ENCODE measurements around the gene MYO6. TPM values are rescaled to one million over a fixed set of nuclear protein-coding genes. Genes with fewer than 3 reads are reported as not detected.

Gene MYO6
- polyA plus RNA-seq, 1 donor (not counting 4 experiments of a cell fraction or from before 2014, with no cell fraction given): 24.5 TPM

DNA sequence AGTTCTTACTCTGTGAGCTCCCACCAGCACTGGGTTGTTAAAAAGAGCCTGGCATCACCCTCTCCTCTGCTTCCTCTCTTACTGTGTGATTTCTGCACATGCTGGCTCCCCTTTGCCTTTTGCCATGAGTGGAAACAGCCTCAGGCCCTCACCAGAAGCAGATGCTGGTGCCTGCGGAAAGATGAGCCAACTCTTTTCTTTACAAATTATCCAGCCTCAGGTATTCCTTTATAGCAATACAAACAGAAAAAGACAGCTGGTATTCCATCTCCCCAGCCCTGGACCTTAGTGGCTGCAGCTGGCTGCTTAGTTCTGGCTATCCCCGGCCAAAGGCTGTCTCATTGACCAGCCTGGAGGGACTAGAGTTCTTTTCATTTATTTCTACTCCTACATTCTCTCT is 194.3 kb downstream of the MYO6 start:
- Histone ChIP-seq H4K20me1 (ENCODE audit: control insufficient read depth, extremely low read depth, insufficient read depth, low read length) (no peaks in the 10 kb centered on the region), H3K4me1 (ENCODE audit: control insufficient read depth, extremely low read depth, insufficient read depth, low read length) (no peaks in the 10 kb centered on the region), H2AFZ (ENCODE audit: control insufficient read depth, low read length) (no peak overlapping the region), H3K36me3 (ENCODE audit: control insufficient read depth in 2 of 2, extremely low read depth in 1 of 2, insufficient read depth in 2 of 2, low read length in 2 of 2) (no peaks in the 10 kb centered on the region), H3K79me2 (ENCODE audit: control insufficient read depth, insufficient read depth, low read length) (no peaks in the 10 kb centered on the region), H3K4me3 (ENCODE audit: control insufficient read depth in 2 of 3, extremely low read depth in 1 of 3, insufficient read depth in 2 of 3, low read depth in 1 of 3, low read length in 3 of 3) (no peak overlapping the region), H3K4me2 (ENCODE audit: control insufficient read depth, extremely low read depth, insufficient read depth, low read depth, low read length) (no peak overlapping the region), H3K27ac (ENCODE audit: control insufficient read depth, insufficient read depth, low read length) (no peak overlapping the region), H3K9ac (ENCODE audit: control insufficient read depth, extremely low read depth, insufficient read depth, low read length) (no peak overlapping the region), H3K9me3 (ENCODE audit: control insufficient read depth, low read depth, low read length) (no peaks in the 10 kb centered on the region), H3K27me3 (ENCODE audit: control insufficient read depth, extremely low read depth, insufficient read depth, low read length) (no peaks in the 10 kb centered on the region), H3K9me1 (ENCODE audit: control insufficient read depth, extremely low read depth, insufficient read depth, low read length) (no peaks in the 10 kb centered on the region)
- dilution Hi-C loops (cut with MboI; ENCODE audit: extremely low pct_ligation_motif_present, low sequenced_read_pairs): no loop called here
- FAIRE-seq (no peak), DNase-seq (ENCODE audit: low read depth, low spot score) (no peak)
- TF ChIP-seq CTCF (optimal IDR thresholded peaks at IDR 0.05 in 1 of 3, IDR thresholded peaks at IDR 0.05 in 1 of 3, conservative IDR thresholded peaks at IDR 0.05 in 1 of 3; ENCODE audit: extremely low read depth in 1 of 3, insufficient read depth in 2 of 3, low read length in 3 of 3): no peak
- no peak for TF ChIP-seq EZH2 (IDR thresholded peaks at IDR 0.05; ENCODE audit: low read length)

- no peak overlapping the region for H2AFZ ChIP-seq (ENCODE audit: control insufficient read depth, low read length)
- no peak for DNase-seq (ENCODE audit: low read depth, low spot score)
Measured at GRCh38 chr6:75946146-75946831, 197.2 kb downstream of the MYO6 start.

More at GRCh38 chr6:75946146-75946831, 197.2 kb downstream of the MYO6 start:
- Histone ChIP-seq H3K9me3 (ENCODE audit: control insufficient read depth, low read depth, low read length) (no peaks in the 10 kb centered on the region), H3K9ac (ENCODE audit: control insufficient read depth, extremely low read depth, insufficient read depth, low read length) (no peak overlapping the region), H3K36me3 (ENCODE audit: control insufficient read depth in 2 of 2, extremely low read depth in 1 of 2, insufficient read depth in 2 of 2, low read length in 2 of 2) (no peaks in the 10 kb centered on the region), H3K4me2 (ENCODE audit: control insufficient read depth, extremely low read depth, insufficient read depth, low read depth, low read length) (no peak overlapping the region), H3K27ac (ENCODE audit: control insufficient read depth, insufficient read depth, low read length) (no peak overlapping the region), H4K20me1 (ENCODE audit: control insufficient read depth, extremely low read depth, insufficient read depth, low read length) (no peaks in the 10 kb centered on the region), H3K79me2 (ENCODE audit: control insufficient read depth, insufficient read depth, low read length) (no peaks in the 10 kb centered on the region), H3K4me3 (ENCODE audit: control insufficient read depth in 2 of 3, extremely low read depth in 1 of 3, insufficient read depth in 2 of 3, low read depth in 1 of 3, low read length in 3 of 3) (no peak overlapping the region), H3K9me1 (ENCODE audit: control insufficient read depth, extremely low read depth, insufficient read depth, low read length) (no peaks in the 10 kb centered on the region), H3K4me1 (ENCODE audit: control insufficient read depth, extremely low read depth, insufficient read depth, low read length) (peaks cover 3% of the 10 kb centered on the region), H3K27me3 (ENCODE audit: control insufficient read depth, extremely low read depth, insufficient read depth, low read length) (no peaks in the 10 kb centered on the region)
- FAIRE-seq: no peak
- dilution Hi-C loops (cut with MboI; ENCODE audit: extremely low pct_ligation_motif_present, low sequenced_read_pairs): no loop called here
- TF ChIP-seq CTCF (optimal IDR thresholded peaks at IDR 0.05 in 1 of 3, IDR thresholded peaks at IDR 0.05 in 1 of 3, conservative IDR thresholded peaks at IDR 0.05 in 1 of 3; ENCODE audit: extremely low read depth in 1 of 3, insufficient read depth in 2 of 3, low read length in 3 of 3): no peak
- no peak for TF ChIP-seq EZH2 (IDR thresholded peaks at IDR 0.05; ENCODE audit: low read length)
